ENCODE measurements around the gene ACTL10.
A peak's percentile ranks its signal among the peaks of the same experiment; 100 is the strongest.

ACTL10 gene

GRCh38 chr20:33664762-33665144 lies 2.0 kb upstream of the ACTL10 start:
- DNase-seq = no peak

DNA sequence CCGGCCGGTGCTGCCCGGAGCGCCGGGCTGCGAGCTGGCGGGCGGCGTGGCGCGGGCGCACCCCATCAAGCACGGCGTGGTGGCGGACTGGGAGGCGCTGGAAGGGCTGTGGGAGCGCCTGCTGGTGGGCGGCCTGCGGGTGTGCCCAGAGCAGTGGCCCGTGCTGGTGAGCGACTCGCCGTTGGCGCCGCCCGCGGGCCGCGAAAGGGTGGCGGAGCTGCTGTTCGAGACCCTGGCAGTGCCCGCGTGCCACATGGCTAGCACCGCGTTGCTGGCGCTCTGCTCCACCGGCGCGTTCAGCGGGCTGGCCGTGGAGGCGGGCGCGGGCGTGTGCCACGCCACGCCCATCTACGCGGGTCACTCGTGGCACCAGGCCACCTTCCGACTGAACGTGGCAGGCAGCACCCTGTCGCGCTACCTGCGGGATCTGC lies 517 bp downstream of the ACTL10 start:
- peak; percentile 39 for DNase-seq

DNA sequence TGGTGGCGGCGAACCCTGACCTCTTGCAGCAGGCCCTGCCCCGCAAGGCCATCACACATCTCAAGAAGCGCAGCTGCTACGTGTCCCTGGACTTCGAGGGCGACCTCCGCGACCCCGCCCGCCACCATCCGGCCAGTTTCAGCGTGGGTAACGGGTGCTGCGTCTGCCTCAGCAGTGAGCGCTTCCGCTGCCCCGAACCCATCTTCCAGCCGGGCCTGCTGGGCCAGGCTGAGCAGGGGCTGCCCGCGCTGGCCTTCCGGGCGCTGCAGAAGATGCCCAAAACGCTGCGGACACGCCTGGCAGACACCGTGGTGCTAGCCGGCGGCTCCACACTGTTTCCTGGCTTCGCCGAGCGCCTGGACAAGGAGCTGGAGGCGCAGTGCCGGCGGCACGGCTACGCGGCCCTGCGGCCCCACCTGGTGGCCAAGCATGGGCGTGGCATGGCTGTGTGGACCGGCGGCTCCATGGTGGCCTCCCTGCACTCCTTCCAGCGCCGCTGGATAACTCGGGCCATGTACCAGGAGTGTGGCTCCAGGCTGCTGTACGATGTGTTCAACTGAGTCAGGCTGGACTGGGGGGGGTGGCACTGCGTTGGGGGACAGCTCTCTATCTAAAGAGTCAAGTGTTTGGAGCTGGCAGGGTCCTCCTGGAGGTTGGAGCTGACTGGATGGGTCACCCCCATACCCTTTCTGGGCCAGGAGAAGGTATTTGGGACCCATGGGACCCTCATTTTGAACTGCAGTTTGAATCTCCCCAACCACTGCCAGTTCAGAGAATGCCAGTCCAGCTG lies 1.1 kb downstream of the ACTL10 start:
- DNase-seq = peak; percentile 78

GRCh38 chr20:33668466-33669155 lies 1.9 kb downstream of the ACTL10 start:
- DNase-seq = no peak

- DNase-seq = no peak
Observed at GRCh38 chr20:33669224-33669623, 2.5 kb downstream of the ACTL10 start.

GRCh38 chr20:33669873-33670640 lies 3.3 kb downstream of the ACTL10 start:
- no peak for DNase-seq

- no peak for DNase-seq
Observed at GRCh38 chr20:33670715-33671499, 4.2 kb downstream of the ACTL10 start.

GRCh38 chr20:33671573-33672288 lies 5.0 kb downstream of the ACTL10 start:
- no peak for DNase-seq

DNA sequence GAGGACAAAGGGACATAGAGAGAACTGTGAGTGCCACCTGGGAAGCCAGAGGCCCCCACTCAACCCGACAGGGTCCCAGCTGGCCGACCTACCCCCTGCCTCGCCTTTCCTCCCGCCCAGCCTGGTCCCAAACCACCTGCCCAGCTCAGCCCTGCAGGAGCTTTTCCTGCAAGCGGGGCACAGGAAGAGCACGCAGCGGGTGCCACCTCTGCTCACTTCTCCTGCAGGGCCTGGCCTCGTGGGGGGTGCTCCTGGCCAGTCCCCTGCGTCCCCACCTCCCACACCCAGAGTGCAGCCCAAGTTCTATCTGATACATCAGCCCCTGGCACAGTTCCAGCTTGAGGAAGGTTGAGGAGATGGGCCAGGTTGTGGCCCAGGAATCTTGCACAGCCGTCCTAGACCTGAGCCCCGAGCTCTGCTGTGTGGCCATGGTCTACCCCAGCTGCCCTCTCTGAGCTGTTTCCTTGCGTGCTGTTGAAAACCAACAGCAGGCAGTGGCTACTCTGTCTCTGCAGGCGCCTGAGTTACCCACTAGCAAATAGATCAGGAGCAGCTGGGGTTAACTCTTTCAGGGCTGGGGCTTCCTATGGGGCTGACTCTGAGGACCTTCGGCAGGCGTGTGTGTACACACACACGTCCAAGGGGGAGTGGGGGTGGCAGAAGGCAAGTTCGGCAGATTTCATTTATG lies 5.8 kb downstream of the ACTL10 start:
- no peak for DNase-seq

GRCh38 chr20:33673114-33673409 lies 6.3 kb downstream of the ACTL10 start:
- DNase-seq = no peak

- DNase-seq = no peak
Observed at GRCh38 chr20:33673410-33674293, 6.9 kb downstream of the ACTL10 start.

DNA sequence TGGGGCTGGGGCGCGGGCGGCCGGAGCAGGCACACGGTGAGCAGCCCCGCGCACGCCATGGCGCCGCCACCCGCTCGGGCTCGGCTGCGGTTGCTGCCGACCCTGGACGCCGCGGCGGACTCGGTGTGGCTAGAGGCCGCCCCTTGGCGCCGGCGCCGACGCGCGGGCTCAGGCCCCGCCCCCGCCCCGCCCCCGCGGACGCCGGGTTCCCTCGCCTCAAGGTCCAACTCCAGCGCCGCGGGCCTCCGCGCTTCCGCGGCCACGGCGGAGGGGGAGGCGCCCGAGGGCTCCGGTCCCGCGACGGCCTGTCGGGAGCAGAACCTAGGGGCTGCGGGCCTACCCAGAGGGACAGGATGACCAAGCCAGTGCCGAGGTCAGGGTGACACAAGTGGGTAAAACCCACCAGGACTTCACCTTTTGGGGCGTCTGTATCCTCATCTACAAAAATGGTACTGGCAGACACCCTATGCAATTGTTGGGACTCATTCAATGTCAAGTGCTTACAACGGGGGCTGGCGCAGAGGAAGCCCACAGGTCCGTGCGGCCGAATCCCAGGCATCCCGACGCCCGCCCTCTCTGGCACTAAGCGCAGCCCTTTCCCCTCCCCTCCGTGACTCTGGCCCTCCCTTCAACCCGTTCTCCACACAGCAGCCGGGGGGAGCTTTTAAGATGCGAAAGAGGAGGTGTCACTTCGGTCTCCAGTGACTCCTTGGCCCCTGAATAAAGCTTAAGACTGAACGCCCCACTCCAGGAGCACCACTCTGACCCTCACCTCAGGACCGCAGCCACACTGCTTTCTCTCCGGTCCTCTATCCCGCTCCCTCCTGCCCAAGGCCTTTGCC lies 7.8 kb downstream of the ACTL10 start, which contains the start of gene NECAB3:
TSS of gene NECAB3 (minus strand) at position 135 of the 842 bp plus-strand sequence. CDS start at position 59, 76 bp downstream.
- DNase-seq = peak; percentile 67

DNA sequence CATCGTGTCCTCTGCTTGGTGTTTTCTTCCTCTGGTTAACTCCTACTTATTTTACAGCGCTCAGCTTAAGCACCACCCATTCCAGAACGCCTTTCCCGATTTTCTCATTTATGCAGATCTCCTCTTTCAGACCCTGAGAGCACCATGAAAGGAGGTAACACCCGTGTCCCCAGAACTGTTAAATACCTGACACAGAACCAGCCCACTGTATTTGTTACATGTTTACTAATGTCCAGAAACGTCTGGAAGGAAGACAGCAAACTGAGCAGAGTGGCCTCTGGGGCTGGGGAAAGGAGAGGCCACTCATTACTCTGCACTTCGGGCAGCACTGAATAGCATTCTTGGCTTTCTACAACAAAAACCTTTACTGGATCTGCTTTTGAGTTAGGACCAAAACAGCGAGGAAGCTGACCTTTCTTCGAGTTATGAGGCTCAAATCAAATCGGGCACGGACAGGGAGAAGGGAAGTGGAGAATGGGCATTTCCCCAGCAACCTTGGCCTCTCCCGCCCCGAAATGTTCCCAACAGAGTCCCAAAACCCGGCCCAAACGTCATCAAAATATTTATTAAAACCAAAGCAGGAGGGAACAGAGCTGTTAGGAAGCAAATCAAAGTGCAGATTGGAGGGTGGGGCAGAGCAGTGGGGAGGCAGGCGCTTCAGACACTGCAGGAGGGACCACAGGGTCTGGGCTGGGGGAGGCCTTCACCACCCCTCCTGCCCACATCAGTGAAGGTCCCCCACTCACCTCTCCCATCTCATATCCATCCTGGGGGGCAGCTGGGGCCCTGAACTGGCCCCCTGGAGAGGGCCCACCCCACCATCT lies 8.6 kb downstream of the ACTL10 start:
- DNase-seq = no peak

DNA sequence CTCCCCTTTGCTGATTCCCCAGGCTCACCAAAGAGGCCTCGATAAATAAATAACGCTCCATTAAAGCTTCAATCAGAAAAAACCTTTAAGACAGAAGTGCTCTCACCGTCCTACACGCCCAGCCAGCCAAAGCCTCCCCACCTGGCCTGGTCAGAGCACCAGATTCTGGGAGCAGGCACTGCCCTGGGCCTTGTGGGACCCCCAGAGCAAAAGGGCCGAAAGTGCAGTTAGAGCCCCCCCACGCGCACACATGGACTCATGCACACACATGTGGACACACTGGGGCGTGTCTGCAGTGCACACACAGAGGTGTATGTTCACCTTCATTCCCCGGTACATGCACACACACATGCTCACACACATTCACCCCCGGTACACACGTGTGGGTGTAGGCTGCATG lies 9.4 kb downstream of the ACTL10 start:
- DNase-seq = no peak

DNA sequence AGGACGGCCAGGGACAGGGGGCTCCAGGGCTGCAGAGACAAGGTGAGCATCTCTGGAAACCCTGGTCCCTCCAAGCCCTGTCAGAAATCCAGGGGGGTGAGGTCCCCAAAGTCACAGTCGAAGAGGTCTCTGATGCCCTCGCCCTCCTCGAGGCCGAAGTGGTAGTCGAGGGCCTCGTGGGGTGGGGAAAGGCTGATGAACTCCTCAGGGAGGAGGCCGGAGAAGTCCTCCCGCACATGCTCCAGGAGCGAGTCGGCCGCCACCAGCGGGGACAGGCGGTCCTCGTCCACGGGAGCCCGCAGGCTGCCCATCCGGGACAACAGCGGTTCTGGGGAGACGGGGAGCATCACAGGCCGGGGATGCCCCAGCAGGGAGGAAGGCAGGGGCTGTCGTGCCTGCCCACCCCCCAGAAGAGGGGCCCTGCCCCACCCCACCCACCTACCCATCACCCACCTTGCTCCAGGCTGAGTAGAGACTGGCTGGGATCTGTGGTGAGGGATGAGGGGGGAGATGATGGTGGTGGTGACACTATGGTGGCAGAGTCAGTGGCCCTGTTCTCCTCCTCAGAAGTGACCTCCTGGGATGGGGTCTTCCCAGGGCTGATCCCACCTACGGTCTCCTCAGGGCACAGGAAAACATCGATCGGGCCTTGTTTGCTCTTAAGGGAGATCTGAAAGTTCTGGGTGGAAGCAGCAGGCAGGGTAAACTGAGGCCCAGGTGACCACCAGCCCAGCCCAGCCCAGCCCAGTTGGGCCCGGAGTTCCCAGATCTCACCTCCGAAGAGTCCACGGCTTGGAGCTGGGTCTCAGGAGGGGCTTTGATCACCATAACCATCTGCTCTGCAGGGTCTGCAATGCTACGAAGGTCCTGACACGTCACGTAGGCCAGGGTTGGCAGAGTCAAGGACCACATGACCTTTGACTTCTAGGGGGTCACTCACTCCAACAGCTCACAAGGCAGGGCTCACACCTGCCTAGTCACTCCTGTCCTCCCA lies 10.2 kb downstream of the ACTL10 start:
- no peak for DNase-seq

DNA sequence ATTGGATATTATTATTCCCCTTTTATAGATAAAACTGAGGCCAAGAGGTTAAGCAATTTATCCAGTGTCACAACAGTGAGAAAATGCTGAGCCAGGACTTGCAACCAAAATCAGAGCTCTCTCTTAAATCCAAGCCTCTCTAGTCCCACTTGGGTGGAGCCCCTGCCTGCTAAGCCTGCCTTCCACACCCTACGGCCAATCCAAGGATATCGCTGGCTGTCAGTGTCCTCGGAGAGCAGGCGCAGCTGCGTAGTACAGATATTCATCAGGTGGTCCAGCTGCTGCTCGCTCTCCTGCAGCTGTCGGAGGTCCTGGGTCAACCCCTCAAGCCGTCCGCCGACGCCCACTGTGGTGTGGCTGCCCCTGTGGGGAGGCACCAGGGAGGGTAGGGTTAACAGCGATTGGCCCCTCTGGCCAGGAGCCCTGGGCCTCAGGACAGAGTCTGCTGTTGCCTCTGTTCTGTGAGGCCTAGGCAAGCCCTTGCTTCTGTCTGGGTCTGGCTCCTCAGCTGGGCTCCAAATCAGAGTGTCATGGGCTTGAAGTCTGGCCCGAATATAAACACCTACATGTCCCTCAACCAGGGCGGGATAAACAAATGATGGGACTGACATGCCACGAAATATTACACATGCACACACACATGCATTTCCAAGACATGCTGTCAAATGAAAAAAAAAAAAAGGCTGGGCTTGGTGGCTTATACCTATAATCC lies 11.4 kb downstream of the ACTL10 start:
- DNase-seq = no peak
